HG03565 (cell line): ENCODE measurements around the gene SUN1.
"Not testable (repeated sequence)": the region's sequence is repeated elsewhere in the genome, so short reads cannot be mapped to it uniquely, and the experiment has no call there.

Experiments used
- ATAC-seq: cut with Tn5 transposase; IDR thresholded peaks from one replicate; pipeline ENCODE4 v1.9.1; 2021; ENCODE audit warnings: mild to moderate bottlenecking, moderate library complexity; ENCODE audit not compliant: unreplicated experiment

SUN1 gene

DNA sequence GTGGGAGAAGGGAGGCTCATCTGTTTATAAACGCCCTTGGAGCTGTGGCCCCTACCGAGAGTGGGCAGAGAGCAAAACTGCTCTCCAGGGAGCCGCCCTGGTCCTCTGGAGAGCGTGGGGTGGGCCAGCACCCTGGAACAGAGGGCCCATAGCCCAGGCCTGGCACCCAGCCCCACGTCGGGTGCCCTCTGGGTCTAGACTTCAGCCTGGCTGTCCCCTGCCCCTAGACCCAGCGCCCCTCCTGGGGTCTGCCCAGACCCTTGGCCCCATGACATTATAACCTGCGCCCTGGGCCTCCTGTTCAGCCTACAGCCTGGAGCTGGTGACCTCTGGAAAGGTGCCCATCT, 68.7 kb downstream of the SUN1 start:
- no peak for ATAC-seq

DNA sequence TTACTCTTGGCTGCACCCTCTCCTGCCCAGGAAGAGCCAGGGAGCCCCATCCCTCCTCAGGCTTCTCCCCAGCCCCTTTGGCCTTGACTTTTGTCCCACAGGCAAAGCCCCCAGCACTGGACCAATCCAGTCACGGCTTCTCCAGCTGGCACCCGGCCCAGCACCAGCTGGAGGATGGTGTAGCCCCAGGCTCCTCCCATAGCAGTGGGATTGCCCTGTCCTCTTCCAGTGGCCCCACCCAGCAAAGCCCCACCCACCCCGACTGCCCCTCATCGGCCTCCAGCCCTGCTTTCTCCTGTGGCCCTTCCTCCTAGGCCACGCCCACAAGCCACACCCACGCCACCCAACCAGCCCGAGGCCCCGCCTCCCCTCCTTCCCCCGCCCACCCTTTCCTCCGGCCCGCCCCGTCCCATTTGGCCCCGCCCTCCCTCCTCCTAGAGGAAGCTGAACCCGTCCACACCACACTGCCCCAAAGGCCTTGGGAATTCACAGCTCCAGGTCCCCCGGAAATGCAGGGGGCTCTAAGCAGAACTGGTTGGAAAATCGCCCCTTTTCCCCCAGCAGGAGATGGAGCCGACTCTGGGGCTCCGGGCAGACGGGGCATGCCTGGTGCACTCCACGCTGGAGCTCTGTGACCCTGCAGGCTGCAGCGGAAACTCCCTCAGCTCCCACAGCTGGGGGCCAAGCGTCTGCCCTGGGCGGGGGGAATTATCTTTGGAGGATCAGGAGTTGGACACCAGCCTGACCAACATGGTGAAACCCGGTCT, 69.3 kb downstream of the SUN1 start:
- no peak for ATAC-seq

DNA sequence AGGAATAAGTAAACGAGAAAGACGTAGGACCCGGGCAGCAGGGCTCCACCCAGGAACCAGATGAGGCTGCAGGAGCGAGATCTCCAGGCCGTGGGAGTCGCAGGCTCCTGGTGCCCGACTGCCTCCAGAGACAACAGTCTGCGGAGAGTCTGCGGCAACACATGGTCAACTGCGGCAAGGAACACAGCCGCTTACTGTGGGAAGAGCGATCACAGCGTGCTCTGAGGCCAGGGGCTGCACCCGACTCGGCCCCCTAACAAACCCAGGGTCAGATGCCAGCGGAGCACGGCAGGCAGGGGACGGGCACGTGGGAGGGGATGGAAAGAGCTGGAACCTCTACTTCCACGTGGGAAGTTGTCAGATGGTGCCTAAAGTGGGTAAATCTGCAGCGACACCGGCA, 70.7 kb downstream of the SUN1 start:
- no peak for ATAC-seq

DNA sequence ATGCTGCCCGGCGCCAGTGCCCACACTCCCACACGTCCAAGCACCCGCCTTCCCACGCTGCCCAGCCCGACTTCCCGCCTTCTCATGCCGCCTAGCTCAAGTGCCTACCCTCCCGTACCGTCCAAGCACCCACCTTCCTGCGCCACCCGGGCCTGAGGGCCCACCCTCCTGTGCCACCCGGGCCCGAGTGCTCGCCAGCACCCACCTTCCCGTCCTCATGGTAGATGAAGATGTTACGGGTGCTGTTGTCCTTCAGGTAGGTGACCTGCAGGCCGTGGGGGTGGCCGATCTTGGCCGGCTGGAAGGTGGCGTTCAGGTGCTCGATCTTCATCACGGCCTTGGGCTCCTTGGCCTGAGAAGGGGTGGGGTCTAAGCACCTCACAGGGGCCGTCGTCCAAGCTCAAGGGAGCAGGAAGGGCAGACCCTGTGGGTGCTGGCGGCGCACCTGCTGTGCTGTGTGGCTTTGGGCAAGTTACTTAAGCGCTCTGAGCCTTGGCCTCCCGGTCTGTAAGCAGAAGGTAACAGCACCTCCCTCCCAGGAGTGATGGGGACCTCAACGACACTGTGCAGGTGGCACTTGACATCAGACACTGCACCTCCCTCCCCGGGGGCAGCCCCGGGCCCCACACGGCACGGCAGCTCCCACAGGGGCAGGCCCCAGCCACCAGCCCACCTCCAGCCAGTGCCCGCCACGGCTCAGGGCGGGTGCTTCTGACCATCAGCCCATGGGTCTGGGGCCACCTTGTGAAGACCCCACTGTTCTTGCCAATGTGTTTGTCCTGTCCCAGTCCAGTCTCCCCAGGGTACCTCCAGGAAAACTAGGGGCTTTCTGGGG, 71.9 kb downstream of the SUN1 start:
- ATAC-seq = no peak

DNA sequence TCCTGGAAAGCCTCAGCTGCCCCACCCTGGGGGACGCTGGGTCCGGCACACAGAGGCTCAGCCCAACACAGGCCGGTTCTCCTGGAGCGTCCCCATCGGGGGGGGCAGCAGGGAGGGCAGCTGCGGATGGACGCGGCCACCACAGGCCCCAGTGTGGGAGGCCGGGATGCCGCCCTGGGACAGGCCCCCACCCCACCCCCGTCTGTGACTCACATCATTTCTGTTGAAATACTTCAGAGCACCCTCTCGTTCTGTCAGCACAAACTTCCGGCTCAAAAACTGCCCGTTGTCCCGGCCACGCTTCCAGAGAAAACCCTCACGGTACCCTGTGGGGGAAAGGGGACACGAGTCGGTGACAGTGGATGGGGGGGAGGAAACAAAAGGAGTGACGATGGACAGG, 72.6 kb downstream of the SUN1 start:
- no peak for ATAC-seq

DNA sequence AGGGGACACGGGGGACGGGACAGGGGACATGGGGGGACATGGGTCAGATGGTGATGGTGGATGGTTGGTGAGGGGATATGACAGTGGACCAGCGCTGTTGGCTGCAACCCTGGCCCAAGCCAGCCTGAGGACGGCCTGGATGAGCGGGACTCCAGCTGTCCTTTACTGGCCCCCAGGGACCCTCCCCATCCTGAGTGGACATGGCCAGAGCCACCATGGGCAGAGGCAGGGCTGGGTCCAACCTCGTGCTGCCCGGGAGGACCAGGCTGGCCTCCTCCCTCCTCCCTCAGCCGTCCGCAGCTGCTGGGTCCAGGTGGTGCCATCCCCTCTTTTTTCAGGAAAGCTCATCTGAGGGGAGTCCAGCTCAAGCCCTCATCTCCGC, 74.5 kb downstream of the SUN1 start:
- ATAC-seq = no peak

DNA sequence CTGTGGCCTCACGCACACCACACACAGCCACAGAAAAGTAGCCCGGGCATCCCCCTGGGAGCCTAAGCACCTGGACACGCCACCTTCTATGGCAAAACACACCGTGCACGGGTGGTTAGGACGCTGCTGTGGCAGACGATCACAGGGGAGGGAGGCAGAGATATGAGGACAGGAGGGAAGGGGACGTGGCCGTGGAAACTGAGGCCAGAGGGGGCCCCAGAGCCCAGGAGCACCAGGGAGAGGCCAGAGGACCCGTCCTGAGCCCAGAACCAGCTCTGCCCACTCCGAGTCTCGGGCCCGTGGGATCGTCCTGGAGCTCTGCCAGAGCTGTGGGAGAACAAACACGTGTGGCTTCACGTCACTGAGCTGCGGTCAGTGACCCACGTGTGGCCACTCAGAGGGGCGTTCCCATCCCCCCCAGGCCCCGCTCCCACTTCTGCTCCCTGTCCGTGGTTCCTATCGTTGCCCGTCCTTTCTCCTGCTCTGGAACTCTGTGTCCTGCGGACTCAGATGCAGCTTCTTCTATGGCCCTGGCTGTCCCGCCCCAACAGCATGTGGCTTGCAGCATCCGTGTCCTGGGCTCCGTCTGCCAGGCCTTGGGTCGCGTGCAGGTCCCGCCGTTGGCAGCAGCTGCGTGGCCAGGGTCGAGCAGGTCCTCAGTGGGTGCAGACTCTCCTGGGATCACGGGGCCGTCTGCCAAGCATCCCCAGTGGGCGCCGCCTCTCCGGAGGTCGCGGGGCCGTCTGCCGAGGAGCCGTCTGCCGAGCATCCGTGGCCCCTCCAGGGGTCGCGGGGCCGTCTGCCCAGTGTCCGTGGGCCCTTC, 75.1 kb downstream of the SUN1 start:
- ATAC-seq = no peak

DNA sequence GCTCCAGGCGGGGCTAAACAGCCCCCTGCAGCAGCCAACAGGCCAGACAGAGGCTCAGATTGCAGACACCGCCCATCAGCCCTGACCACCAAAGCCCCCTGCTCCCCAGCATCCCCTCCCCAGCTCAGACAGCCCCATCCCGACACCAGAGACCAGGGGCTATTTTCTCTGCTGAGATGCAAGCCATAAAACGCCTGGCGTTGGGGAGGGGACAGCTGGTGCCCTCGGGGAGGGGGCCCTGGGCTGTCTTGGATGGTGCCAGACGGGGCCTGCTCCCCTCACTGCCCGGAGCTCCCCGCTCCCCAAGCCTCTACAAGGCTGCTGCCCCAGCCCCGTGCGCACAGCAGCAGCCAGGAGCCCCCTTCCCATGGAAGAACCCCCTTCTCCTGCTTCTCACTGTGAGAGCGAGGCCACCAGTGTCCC, 75.9 kb downstream of the SUN1 start:
- no peak for ATAC-seq

DNA sequence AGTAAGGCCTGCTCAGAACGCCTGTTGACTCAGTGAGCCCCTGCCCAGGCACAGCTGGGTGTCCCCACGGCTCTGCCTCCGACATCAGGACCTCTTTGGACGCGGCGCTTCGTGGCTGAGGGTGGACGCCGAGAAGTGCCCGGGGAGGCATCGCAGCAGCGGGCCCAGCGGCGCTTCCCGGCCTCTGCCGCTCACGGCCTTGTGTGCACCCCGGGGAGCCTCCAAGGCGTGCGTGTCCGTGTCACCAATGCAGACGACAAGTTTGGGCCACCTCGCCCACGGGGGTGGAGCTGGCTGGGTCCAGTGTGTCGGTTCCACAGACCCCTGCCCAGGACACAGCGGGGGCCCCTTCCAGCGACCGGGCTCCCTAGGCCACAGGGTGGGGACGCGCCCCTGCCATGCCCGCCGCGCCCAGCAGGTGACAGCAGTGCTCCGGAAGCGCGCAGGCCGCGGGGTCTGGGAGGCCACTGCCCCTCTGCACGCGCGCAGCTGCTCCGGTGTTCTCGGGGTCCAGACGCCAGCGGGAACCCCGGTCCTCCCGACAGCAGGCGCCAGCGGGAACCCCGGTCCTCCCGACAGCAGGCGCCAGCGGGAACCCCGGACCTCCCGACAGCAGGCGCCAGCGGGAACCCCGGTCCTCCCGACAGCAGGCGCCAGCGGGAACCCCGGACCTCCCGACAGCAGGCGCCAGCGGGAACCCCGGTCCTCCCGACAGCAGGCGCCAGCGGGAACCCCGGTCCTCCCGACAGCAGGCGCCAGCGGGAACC, 76.5 kb downstream of the SUN1 start:
- not testable (repeated sequence) for ATAC-seq

DNA sequence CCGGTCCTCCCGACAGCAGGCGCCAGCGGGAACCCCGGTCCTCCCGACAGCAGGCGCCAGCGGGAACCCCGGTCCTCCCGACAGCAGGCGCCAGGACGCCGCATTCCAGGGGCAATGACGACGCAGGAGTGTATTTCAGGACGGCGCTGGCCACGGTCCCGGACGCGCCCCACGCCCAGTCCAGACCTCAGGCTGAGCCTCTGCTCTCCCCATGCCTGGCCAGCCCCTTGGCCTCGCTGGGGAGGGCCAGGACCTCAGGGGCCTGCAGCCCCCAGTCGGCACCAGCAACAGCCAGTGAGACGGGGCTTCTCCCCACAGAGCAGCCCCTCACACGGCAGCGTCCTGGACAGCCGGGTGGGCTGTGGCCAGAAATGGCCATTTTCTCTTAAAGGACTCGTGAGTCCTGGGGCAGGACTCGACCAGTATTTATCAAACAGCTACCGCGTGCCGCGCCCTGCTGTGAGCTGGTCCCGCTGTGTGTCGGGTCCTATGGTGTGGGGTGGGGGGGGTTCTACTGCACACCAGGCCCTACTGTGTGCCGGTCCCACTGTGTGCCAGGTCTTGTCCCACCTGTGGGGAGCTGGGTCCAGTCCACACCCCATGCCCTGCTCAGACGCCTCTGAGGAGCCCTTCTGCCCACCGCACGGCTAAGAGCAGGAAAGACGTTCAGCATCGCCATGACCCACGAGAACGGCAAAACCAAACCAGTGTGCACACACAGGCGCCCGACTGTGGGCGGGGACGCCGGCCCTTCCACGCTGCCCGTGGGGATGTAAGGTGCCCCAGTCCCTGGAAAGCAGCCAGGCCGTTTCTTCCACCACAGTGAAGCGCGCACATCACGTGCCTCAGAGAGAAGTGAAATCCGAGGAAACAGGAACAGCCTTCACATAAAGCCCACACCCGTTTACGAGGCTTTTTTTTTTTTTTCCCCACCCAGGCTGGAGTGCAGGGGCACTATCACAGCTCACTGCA, 77.4 kb downstream of the SUN1 start:
- no peak for ATAC-seq

DNA sequence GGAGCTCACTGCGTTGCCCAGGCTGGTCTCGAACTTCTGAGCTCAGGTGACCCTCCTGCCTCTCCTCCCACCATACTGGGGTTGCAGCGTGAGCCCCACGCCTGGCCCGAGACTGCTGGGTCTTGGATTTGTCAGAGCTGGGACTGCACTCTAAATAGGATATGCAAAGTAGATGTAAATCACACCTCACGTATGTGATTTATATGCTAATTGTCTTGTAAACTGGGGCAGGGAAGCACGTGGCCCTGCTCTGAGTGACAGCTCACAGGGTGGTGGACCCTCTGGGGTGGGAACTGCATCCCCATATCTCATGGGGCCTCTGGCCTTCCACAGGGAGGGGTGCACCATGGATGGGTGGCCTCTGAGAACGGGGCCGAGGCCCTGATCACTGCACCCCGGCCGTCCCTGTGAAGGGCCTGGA, 78.2 kb downstream of the SUN1 start:
- ATAC-seq = no peak

DNA sequence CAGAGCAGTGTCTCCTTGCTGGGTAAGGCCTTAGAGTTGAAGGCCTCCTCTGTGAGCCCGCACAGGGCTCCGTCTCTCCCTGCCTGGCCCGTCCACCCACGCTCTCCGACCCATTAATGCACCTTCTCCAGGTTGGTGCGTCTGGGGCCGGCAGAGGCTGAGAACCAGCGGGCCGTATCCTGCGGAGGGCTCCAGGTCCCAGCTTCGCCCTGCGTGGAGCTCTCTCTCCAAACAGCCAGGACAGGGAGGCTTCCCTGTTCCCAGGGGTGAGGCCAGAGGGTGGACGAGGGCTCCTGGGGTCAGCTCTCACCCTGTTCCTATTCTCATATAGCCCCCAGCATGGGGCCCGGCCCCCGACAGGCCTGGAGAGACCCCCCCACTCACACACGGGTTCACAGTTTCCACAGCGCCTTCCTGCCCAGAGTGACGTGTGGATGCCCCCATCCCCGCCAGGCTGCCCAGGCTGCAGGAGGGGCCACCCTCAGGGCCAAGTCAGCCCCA, 78.7 kb downstream of the SUN1 start:
- ATAC-seq = no peak

DNA sequence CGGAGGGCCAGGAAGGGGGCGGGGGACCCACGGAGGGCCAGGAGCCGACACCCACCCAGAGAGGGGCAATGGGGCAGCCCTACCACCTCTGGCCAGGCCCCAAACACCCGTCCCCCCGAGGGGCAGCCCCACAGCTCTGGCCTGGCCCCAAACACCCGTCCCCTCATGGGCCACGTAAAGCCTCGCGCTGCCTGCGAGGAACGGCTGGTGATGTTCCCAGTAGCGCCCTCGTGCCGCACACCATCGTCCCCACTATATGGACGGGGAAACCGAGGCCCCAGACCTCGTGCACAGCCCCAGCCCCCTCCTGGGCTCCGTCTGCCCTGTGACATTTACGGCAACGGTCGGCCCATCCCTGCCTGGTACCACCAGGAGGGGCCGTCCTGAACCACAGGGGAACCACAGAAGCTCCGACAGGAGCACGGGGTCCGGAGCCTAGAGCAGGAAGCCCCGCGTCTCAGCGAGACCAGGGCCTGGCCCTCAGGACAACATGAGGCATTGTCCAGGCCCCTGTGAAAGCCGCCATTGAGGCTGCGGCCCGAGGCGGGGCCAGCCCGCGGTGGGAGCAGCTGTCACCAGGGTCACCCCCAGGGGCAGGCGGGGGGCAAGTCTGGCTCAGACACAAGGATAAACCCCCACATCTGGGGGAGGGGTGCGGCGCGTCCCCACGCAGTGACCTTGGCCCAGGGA, 79.7 kb downstream of the SUN1 start:
- no peak for ATAC-seq

DNA sequence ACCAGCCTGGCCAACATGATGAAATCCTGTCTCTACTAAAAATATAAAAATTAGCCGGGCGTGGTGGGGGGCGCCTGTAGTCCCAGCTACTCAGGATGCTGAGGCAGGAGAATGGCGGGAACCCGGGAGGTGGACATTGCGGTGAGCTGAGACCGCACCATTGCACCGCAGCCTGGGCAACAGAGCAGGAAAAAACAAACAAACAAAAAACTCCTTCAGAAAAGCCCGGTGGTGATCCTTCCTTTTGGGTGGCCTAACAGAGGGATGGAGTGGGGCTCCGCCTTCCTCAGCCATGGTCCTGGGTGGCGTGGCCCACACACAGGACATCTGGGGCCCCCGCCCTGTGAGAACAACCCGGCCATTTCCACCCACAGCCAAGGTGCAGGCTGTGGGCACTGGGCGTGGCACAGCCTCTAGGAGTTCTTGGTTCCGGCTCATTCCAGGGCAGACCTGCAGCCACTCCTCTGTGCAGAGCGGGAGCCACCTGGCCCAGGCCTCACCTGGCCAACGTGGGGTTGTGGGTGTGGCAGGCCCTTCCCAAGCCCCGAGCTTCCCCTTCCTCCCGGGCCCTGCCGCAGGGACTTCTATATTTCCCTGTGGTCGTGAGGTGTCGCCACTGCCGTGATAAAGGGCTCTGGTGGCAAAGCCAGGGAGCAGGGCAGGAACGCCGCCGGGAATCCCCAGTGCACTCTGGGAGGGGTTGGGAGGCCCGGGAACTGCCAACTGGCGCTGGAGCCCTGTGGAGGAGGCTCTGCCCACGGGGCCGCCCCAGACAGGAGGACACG, 81.7 kb downstream of the SUN1 start:
- ATAC-seq = no peak

DNA sequence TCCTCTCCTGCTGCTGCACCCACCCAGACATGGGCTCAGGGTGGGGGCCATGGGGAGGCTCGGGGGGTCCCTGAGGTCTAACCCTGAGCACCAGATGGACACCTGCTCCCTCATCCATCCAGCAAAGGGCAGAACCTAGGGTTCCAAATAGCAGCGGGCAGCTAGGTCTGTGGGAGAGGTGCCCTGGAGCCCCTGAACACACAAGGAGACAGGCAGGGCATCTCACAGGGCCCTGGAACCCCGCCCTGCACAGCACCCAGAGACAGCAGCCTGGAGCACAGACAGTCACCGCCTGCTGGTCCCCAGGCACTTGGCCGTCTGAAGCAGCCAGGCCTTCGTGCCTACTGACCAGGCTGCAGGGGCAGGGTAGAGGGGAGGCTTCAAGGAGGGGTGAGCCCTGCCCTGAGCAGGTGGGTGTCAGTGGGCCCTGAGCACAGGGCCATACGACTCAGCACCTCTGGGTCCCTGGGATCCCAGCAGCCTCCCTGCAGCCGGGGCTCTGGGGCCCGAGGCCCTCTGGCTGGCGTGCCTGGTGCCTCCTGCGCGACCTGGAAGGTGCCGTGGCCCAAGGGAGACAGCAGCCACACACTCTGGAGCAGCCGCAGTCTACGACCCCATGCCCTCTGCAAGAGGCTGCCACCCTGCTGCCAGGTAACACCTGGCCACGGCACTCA, 82.4 kb downstream of the SUN1 start:
- ATAC-seq = no peak

DNA sequence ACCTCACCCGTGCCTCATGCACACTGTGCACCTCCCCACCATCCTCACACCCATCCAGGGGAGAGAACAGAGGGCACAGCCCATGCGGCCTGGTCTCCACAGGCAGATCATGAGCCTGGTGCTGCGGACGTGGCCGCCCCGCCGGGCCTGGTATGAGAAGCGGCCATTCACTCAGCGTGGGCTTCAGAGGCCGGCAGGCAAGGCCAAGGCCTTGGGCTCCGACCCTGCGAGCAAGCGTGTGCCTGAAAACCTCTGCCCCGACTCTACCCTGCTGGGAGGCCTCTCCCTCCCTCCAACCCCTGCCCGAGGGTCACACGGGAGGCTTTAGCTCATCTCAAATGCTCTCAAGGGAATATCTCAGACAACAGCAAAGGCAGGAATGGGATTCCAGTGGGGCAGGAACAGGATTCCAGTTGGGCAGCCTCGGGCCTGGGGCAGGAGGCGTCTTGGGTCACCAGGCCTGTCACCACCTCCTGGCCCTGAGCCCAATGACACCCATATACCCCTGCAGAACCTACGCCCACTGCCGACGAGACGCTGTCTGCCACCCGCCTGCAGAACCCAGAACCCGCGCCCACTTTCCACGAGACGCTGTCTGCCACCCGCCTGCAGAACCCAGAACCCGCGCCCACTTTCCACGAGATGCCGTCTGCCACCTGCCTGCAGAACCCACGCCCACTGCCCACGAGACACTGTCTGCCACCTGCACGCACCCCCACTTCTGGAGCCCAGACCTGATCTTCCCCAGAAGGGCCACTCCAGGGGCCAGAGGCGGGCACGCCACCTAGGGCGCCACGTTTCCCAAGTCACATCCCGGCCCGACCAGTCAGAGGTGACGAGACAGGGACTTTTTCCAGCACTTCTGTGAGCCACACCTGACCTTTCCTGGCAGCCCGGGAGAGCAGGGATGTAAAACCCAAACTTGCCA, 83.3 kb downstream of the SUN1 start:
- ATAC-seq = no peak
